GM19468 (cell line): Measurements from ENCODE around the gene SLC8A2.
"Not testable (repeated sequence)": the region's sequence is repeated elsewhere in the genome, so short reads cannot be mapped to it uniquely, and the experiment has no call there.

Source experiments
- ATAC-seq: cut with Tn5 transposase; IDR thresholded peaks from one replicate; pipeline ENCODE4 v1.9.1; 2021; ENCODE audit warnings: mild to moderate bottlenecking, moderate library complexity, moderate number of reproducible peaks; ENCODE audit not compliant: unreplicated experiment; ENCODE audit errors: extremely low read depth

The SLC8A2 gene

GRCh38 chr19:47489072-47489914 lies 17.6 kb upstream of the SLC8A2 start:
- no peak for ATAC-seq

- no peak for ATAC-seq
These were observed 16.1 kb upstream of the SLC8A2 start for GRCh38 chr19:47487551-47488515.

DNA sequence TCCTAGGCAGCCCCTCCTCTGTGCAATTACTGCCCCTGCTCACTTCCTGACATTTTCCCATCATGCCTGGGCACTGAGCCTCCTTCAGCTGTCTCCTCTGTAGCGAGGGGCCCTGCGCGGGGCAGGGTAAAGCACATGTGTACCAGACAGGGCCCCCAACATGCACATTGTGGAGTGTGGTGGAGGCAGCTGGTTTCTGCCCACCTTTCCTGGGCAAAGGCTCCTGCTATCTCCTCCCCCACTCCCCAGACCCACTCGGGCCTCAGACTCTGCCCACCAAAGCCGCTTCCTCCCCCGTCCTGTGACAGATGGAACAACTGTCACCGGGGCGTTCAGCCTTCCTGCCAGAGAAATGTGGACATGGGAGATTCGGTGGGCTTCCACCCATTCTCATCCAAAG lies 15.2 kb upstream of the SLC8A2 start:
- ATAC-seq = no peak

GRCh38 chr19:47486220-47486619 lies 14.5 kb upstream of the SLC8A2 start:
- not testable (repeated sequence) for ATAC-seq

- no peak for ATAC-seq
These were observed 13.5 kb upstream of the SLC8A2 start for GRCh38 chr19:47485210-47485609.

DNA sequence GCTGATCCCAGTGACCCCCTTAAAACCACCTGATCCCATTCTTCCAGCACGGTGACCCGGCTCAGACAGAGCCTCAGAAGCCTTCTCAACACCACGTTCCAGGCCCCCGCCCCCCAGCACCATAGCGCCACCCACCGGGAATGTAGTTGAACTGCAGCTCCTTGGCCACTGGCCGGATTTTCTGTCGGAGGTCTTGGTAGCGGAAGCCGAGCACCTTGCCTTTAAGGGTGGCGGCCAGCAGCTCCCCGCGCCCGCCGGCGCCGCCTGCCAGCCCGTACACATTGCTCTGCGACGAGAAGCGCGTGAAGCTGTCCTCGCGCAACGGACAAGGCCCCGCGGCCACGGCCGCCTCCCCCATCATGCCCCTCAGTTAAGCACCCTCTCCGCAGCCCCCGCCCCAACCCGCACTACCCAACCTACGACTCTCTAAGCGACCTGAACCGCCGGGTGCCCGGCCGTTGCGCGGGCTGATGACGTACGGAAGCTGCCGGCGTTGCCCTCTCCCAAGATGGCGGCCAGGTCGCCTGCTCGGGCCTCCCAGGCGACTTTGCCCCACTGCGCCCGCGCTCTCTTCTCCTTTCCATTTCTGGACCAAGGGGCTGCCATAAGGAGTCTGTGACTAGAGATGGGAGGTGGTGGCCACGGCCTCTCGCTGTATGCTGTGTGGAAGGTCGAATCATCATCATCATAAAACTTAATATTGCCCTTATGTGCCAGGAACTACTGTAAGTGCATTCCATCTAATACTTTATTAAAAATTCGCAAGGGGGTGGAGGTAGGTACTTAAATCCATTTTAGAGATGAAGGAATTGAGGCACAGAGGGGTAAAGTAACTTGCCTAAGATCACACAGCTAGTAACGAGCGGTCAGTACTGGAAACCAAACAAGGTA lies 12.4 kb upstream of the SLC8A2 start, which contains the start of gene KPTN:
KPTN (minus strand) TSS at position 420 of the 891 bp plus-strand sequence; CDS start at position 361, 59 bp downstream.
- ATAC-seq = peak; percentile 37

GRCh38 chr19:47483200-47483599 lies 11.5 kb upstream of the SLC8A2 start:
- no peak for ATAC-seq

DNA sequence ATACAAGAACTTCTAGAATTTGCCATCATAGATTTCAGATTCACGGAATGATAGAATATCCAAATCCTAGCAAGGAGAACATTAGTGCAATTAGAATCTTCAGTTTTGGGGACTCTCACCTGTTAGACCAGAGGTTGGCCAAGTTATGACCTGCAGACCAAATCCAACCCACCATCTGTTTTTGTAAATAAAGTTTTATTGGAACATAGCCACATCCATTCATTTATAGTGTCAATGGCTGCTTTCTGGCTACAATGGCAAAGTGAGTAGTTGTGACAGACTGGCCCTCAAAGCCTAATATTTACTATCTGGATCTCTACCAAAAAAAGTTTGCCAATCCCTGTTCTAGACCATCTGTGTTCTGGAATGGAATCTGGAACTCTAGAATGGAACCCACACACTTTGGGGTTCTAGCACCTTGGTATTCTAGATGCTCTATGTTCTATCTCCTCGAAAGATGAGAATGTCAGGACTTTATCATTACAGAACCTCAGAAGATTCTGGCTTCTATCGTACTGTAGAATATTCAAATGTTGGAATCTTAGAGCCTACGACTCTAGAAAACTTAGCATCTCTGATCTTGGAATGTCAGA lies 9.9 kb upstream of the SLC8A2 start:
- no peak for ATAC-seq

- ATAC-seq = no peak
These were observed 9.0 kb upstream of the SLC8A2 start for GRCh38 chr19:47480658-47481057.

DNA sequence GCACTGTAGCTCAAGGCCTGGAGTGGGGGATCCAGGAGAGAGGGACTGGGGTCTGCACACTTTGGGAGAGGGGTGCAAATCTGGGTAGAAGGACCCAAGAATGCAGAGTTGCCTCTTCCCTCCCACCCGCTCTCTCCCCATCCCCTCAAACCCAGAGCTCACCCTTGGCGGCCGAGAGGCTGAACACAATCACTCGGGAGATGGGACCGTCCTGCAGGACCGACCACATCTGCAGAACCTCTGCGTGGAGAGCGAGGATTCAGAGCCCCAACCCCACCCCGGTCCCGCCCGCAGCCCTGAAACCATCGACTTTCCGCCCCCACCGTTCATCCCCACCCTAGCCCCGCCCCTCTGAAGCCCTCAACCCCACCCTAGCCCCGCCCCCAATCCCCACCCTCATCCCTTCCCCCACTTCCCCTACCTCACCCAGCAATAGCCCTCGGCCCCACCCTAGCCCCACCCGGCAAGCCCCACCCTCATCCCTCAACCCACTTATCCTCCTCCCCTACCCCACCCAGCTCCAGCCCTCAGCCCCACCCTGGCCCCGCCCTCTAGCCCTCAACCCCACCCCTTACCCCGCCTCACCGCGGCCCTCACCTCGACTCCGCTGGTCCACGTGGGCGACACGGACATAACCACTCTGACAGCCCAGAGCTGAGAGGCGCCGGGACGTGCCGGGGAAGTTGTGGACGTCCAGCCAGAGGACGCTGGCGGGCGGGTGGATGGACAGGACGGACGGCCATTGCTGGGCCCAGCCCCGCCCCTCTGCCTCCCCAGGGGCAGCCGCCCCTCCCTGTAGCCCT lies 8.2 kb upstream of the SLC8A2 start:
- no peak for ATAC-seq

DNA sequence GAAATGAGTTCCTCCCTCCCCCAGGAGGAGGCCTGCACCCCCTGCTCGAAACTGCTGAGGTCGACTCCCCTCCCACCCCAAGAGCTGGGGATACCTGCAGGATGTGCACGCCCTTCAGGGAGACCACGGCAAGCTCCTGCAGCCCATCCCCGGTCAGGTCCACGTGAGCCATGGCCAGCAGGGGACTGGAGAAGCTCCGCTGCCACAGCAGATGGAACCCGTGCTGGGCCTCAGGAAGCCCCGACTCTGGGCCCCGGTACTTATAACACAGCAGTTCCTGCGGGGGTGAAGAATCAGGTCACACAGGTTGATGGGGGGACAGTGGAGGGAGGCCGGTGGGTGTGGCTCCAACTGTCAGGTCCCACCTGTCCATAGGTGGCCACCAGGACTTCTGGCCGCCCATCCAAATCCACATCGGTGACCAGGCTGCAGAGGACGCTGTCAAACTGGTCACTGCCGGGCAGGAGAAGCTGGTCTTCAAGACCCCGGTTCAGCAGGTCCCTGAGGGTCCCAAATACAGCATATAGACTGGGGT lies 4.8 kb upstream of the SLC8A2 start:
- ATAC-seq = no peak

DNA sequence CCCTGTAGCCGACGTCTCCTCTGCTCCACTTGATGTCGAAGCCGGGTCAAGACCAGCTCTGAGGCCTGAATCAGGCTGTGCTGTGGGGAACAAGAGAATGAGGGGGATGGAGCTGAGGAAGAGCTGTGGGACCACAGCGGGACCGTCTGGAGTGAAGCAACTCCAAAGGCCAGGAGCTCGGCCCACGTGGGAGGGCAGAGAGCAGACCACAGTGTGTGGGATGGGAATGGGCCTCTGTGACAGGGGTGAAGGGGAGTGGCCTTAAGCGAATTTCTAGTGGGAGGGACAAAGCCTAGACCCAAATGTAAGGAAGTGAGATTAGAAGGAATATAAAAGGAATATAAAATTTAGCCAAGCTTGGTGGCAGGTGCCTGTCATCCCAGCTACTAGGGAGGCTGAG lies 3.8 kb upstream of the SLC8A2 start:
- ATAC-seq = no peak

DNA sequence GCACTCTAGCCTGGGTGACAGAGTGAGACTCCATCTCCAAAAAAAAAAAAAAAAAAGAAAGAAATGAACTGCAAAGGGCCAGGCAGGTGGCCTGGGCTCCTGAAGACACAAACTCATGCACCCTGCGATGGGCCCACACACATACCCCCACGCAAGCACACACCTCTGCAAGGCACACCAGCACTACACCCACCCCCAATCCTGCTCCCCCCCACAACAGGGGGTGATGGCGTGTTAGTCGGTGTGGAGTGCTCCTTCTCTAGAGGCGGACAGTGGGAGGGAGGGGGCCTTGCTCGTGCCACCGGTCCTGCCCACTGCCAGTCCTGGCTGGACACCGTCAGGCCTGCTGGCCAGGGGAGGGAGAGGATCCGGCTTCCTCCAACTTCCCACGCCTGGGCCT lies 1.6 kb upstream of the SLC8A2 start:
- ATAC-seq = no peak

DNA sequence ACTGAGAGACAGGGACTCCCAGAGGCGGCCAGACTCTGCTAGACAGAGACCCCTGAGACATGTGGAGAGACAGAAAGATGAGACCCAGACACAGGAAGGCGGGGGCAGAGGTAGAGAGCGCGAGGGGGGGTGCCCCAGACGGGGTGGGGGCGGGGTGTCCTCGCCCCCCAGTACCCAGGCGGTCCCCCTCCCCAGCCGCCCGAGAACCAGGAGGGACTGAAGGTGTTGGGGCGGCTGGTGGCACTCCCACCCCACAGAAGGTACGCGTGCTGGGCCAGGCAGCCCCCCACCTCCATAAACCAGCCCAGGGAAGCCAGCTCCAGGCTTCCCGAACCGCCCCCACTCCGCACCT lies 336 bp downstream of the SLC8A2 start:
- no peak for ATAC-seq

GRCh38 chr19:47470447-47471195 lies 1.1 kb downstream of the SLC8A2 start:
- ATAC-seq = no peak

- ATAC-seq = no peak
These were observed 2.0 kb downstream of the SLC8A2 start for GRCh38 chr19:47469719-47470118.

DNA sequence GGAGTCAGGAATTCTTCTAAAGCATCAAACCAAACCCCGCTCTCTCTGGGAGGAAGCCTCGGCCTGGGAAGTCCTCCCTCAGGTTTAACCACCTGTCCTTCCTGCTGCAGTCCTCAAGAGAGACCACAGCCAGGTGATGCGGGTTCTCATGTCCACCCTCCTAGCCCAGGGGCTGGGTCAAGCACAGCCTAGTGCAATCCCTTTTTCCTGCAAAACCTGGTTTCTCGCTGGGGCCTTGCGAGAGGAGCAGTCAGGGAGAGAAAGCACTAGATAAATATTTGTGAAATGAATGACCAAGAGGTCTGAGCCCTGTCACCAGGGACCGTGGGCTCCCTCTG lies 2.4 kb downstream of the SLC8A2 start:
- no peak for ATAC-seq

- no peak for ATAC-seq
These were observed 3.8 kb downstream of the SLC8A2 start for GRCh38 chr19:47467914-47468313.
